GM18499 (cell line): ENCODE data around the gene COA3.
"Not testable (repeated sequence)": the region's sequence is repeated elsewhere in the genome, so short reads cannot be mapped to it uniquely, and the experiment has no call there.

Experiments
- ATAC-seq: cut with Tn5 transposase; IDR thresholded peaks from one replicate; pipeline ENCODE4 v1.9.1; 2021; ENCODE audit warnings: moderate number of reproducible peaks; ENCODE audit not compliant: insufficient read depth, unreplicated experiment

Gene COA3

DNA sequence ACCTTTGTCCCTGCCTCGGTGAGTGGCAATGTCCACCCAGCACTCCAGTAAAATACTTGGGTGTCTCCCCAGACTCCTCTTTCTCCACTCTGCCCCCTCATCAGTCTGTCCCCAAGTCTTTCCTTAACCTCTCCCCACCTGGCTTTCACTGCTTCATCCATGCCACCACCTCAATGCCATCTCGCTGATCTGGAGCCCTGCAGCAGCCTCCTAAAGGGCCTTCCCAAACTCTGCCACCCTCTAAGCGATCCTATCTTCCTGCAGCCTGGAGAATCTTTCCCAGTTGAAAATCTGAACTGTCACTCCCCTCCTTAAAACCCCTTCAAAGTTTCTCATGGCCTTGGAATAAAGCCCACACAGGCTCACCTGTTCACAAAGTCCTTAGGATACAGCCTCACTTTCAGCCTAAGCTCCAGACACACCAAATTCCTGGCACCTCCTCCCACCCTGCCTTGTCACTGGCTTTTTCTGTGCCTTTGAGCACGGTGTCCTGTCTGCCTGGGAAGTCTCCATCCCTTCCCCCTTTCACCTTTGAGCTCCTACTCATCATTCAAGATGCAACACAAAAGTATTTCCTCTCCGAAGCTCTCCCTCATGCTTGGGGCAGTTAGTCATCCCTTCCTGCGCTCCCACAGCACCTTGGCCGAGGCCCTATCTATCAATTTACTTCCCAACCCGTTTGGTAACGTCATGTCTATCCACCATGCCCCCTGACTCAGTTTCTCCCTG, 15.3 kb downstream of the COA3 start:
- no peak for ATAC-seq

DNA sequence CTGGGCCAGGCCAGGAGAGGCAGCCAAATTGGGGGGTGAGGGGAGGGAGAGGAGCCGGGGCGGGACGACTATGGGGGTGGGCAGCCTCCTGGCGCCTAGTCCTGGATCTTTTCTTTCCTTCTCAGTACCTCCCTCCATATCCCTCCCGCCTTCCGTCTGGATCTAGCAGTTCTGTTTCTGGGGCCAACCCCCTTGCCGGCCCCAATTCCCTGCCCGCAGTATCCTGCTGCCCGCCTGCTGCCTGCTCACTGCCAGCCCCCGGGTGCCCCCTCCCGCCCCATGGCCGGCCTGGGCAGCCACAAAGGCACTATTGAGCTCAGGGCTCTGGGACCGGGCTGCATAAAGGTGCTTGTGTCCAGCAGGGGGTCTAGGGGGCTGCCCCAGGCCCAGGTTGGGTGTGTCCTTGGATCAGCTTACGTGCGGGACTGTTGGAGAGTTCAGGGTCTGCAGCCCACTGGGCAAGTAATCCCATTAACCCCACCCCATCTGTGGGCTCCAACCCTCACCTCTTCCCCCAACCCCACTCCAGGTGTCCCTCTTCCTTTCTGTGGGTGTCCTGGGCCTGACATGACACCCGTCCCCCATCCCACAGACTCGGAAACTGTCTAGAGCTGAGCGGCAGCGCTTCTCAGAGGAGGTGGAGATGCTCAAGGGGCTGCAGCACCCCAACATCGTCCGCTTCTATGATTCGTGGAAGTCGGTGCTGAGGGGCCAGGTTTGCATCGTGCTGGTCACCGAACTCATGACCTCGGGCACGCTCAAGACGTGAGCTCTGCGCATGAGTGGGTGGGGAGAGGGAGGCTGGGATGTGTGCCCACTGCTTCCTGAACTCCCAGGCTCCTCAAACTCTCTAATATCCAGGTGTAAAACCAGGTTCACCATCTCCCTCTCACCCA, 16.1 kb downstream of the COA3 start:
- no peak for ATAC-seq

DNA sequence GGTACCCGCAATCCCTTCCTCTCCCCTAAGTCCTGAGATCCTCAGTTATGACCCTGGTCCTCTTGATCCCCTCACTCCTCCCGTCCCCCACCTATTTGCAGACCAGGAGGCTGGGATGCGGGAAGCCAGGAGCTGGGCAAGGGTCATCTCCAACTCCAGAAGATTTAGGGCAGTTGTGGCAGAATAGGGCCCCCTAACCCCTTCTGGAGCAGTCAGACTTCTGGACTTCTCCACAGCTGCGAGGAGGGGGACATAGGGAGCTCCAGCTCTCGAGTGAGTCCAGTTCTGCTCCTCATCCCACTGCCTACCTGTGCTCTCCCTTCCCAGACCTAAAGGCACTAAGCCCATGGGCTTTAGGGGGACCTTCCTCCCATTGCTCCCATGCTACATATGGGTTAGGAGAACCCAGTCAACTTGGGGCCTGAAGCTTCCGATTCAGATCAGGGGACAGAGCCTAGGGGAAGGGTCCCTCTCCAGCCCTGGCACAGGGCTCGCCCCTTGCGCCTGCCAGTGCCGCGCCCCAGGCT, 16.8 kb downstream of the COA3 start:
- ATAC-seq, result no peak

DNA sequence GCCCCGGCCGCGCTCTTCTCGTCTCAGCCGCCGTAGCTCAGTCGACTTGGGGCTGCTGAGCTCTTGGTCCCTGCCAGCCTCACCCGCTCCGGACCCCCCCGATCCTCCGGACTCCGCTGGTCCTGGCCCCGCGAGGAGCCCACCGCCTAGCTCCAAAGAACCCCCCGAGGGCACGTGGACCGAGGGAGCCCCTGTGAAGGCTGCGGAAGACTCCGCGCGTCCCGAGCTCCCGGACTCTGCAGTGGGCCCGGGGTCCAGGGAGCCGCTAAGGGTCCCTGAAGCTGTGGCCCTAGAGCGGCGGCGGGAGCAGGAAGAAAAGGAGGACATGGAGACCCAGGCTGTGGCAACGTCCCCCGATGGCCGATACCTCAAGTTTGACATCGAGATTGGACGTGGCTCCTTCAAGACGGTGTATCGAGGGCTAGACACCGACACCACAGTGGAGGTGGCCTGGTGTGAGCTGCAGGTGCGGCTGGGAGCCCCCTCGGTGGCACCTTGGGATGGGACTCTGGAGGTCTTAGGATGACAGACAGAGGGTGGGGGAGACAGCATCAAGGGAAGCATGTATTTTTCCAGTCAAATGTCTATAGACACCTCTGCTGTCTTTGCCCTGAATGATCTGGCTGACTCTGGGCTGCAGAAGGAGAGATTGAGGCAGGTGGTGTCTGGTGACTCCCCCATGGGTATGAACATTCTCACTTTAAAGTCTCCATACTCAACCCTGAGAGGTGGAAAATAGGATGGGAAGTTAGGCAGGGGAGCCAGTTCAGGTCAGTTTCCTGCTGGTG, 17.5 kb downstream of the COA3 start:
- ATAC-seq, result no peak

DNA sequence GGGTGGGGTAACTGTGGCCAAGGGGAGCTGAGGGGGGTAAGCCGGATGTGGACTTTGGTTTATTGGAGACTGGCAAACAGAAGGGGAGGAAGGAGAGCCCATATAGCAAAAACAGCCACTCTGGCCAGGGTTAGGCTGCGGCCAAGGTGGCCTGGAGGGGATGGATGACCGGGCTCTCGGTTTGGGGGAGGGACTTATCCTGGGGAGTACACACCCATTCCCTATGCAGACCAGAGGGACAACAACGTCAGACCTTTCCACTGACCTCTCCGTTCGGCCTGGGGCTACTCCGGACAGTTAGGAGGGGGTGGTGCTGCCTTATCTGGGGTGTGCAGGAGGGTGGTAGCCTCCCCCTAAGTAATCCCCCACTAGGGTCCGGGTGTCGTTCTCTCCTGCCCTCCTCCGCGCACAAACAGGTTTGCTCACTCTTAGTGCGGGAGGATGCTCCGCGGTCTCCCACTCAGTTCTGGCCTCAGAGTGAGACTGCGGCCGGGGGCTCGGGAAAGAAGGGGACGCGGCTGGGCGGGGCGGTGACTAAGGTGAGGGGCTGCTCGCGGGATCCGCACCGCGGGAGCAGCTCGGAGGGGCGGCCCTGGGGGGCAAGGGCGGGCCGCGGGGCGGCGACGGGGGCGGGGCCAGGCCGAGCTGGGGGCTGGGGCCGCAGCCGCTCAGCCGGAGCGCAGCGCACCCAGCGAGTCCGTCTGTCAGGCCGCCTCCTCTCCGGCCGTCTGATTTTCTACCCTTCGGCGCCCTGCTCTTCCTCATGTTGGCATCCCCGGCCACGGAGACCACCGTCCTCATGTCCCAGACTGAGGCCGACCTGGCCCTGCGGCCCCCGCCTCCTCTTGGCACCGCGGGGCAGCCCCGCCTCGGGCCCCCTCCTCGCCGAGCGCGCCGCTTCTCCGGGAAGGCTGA, 18.3 kb downstream of the COA3 start, which contains the start of gene WNK4:
WNK4 (plus strand) TSS at position 675 of the 915 bp plus-strand sequence; CDS start at position 764, 89 bp downstream.
- ATAC-seq, result no peak

DNA sequence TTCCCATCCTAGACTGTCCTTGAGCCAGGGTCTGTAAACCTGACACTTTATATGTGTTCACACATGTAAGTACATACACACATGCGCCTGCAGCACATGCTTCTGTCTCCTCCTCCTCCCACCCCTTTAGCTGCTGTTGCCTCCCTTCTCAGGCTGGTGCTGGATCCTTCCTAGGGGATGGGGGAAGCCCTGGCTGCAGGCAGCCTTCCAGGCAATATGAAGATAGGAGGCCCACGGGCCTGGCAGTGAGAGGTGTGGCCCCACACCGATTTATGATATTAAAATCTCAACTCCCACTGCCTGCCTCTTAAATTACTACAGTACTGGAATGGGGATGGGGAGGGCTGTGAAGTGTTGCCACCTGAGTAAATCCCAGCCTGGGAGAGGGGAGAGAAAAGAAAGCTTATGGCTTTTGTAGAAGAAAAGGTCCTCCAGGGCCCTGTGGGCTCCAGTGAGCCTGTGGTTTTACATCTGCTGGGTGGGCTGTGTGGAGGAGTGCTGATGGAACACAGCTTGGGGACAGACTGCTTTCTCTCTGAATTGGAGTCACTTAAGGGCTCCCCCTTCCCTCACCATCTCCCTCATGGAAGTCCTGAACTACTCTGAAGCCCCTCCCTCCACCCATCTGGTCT, 19.1 kb downstream of the COA3 start:
- ATAC-seq, result no peak

DNA sequence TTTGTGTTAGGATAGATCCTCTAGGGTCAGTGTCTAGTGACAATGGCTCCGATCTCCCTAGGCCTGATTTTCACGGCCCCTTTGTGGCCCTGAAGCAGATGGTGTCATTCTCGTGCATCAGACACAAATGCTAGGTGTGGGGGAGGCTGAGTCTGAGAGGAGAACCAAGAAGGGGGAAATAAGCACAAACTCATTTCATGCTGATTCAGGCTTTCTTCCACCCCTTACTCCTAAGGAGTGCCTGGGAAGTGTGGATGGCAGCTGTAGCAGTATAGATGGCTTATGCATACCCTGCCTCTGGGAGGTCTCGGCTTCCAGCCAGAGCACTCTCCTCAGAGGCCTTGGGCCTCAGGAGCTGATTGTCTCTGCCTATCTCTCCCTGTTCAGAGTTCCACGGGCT, 19.9 kb downstream of the COA3 start:
- ATAC-seq, result no peak

DNA sequence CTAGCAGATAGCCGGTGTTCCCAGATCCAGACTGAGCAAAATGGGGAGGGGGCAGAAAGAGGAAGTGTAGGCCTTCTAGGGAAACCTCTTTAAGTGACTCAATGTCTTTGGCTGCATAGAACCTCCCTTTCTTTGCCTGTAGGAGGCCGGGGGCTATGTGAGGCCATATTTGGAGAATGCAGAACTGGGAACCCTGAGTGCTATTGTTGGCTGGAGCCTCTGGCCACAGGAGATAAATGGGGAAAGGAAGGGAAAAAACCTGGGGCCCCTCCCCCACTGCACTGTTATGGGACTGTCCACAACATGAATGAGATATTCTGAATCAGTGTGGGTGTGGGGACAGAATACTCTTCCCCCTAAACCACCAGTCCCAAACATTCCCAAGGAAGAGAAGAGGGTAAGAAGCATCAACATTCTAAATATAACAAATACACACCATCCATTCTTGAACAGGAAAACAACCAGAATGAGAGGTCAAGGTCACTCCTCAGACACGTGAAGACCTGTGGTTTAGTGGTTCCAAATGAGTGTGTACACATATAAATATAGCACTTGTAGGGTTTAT, 22.9 kb downstream of the COA3 start:
- ATAC-seq, result no peak

DNA sequence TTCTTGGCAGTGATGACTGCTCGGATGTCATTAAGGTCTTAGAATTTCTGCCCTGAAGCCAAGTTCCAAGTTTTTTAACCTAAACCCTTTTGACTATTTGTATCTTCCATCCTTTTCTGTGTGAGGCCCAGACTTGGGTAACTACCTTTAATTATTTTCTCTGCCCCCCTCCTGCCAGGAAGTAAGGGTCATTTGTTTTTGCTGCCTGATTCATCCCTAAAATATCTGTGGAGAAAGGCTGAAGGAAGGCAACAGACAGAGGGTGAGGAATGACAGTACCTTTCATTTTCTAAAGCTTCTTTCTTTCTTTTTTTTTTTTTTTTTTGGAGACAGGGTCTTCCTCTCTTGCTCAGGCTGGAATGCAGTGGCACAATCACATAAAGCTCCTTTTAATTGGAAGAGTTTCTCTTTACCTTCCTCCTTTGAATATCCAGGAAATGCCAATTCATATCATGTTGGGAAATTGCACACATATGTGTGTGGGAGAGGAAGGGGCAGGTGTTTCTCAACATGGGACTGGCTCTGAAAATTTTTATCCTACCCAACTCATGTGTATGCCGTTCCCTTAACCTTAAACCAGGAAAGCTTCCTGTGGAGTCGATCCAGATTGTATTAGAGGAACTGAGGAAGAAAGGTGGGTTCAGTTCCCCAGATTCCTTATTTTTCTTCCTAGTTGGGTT, 24.3 kb downstream of the COA3 start:
- no peak for ATAC-seq

DNA sequence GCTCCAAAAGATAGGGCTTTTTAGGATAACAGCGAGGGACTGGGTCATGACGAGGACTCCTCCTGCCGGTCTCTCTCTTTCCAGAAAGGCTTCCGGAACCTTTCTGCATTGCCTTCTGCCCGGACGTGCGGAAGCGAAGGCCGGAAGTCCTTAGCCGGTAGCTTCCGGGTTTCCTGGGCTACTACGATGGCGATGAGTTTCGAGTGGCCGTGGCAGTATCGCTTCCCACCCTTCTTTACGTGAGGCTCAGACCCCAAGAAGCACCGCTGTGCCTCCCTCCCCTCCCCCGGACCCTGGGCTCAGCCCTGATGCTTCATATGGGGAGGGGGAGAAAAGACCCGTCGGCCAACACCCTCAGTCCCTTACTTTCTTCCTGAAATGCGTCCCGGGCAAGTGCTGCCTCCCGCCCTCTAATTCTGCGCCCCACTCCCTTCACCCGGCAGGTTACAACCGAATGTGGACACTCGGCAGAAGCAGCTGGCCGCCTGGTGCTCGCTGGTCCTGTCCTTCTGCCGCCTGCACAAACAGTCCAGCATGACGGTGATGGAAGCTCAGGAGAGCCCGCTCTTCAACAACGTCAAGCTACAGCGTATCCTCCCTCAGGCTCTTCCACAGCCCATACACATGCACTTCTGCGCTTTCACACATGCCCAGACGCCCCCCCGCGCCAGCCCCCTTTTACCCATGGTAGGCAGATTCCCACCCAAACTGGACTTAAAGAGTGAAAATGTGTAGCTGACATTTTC, 25.0 kb downstream of the COA3 start, which contains the start of gene VPS25:
VPS25 (plus strand) TSS at position 160 of the 746 bp plus-strand sequence; CDS start at position 187, 27 bp downstream.
- no peak for ATAC-seq

DNA sequence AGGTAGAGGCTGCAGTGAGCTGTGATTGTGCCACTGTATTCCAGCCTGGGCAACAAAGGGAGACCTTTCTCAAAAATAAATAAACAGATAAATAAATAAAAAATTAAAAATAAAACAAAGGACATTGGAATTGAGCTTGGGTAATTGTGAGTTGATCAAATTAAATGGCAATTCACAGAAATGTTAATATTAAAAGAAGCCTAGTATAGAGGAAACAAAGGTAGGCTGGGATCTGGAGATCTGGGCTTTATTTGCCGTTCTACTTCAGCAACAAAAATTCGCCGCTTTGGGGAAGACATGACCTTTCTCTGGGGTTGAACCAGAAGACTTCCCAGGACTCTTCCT, 25.6 kb downstream of the COA3 start:
- no peak for ATAC-seq

DNA sequence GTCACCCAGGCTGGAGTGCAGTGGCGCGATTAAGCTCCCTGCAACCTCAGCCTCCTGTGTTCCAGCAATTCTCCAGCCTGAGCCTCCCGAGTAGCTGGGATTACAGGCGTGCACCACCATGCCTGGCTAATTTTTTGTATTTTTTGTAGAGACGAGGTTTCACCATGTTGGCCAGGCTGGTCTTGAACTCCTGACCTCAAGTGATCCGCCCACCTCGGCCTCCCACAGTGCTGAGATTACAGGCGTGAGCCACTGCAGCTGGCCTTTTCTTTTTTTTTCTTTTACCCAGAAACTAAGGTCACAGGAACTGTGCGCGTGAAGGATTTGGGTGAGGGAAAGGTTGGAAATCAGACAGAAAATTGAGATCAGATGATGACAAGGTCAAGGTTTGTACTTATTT, 28.5 kb downstream of the COA3 start:
- not testable (repeated sequence) for ATAC-seq

DNA sequence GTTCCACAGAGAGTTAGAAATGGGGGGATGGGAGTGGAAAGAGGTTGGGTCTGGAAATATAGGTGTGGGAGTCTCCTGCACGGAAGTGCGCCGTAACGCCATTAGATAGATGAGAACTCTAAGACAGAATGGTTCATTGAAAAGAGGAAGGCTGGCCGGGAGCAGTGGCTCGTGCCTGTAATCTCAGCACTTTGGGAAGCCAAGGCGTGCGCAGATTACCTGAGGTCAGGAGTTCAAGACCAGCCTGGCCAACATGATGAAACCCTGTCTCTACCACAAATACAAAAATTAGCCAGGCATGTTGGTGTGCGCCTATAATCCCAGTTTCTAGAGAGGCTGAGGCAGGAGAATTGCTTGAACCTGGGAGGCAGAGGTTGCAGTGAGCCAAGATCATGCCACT, 30.5 kb downstream of the COA3 start:
- ATAC-seq, result not testable (repeated sequence)

DNA sequence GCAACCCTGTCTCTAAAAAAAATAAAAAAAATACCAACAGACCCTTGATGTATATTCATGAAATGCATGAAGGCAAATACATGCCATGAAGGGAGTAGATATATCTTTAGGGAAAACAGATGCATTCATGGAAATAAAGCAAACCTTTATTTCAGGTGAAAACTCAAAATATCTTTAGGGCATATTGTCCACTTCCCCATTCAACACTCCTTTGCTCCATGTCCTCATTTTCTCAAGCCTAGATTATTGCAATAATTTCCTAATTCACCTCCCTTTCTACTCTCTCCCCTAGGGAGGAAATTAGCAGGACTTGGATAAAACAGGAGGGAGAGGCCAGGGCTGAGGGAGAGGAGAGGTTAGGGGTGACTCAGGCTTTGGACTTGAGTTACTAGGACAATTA, 31.0 kb downstream of the COA3 start:
- ATAC-seq, result no peak

DNA sequence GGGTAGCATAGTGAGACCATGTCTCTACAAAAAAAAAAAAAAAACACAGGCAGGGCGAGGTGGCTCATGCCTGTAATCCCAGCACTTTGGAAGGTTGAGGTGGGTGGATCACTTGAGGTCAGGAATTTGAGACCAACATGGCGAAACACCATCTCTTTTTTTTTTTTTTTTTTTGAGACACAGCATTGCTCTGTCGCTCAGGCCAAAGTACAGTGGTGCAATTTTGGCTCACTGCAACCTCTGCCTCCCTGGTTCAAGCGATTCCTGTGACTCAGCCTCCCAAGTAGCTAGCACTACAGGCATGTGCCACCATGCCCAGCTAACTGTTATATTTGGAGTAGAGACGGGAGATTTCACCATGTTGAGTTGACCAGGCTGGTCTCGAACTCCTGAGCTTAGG, 32.4 kb downstream of the COA3 start:
- no peak for ATAC-seq

DNA sequence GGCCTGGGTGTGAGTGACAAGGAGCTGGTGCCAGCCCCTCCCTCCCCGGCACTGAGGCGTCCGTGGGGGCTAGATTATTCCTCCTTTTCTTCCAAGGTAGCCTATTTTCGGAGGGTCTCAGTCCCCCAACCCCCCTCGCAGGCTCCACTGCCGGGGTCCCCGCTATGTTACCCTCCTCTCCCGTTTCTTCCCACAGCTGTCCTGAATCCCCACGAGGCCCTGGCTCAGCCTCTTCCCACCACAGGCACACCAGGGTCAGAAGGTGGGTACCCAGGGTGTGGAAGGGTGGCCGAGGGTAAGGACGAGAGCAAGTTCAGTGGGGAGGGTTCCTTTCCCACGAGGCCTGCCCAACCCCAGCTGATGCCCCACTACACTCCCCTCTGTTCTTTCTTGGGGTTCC, 36.9 kb downstream of the COA3 start:
- no peak for ATAC-seq
